GM23338 (cell line): ENCODE data around the gene CCDC61. TPM values are rescaled to one million over a fixed set of nuclear protein-coding genes. Genes with fewer than 3 reads are reported as not detected.

Experiments used
- ATAC-seq: fragments of 200-7000 bp; cut with Tn5 transposase; 3 replicates; pipeline ENCODE4 v1.9.1; 2020
- DNase-seq: peaks from one replicate; pipeline ENCODE4 v3.0.0-alpha.2; 2015; ENCODE audit warnings: low spot score
- H2AFZ ChIP-seq: fragments of 200-600 bp; sonication (generic); 2 replicates; pipeline ENCODE4 v1.8.0; 2016; ENCODE audit warnings: antibody characterized with exemption, mild to moderate bottlenecking, moderate library complexity
- H3F3A ChIP-seq: fragments of 200-600 bp; sonication (generic); replicated peaks from 2 replicates; pipeline ENCODE4 v1.8.0; 2017; ENCODE audit warnings: antibody characterized with exemption, mixed run types, low read depth
- H3K27ac ChIP-seq: fragments of 200-600 bp; sonication (generic); 2 replicates; pipeline ENCODE4 v1.6.1; 2016; ENCODE audit warnings: low read depth
- H3K27me3 ChIP-seq: fragments of 200-600 bp; sonication (generic); 2 replicates; pipeline ENCODE4 v1.8.0; 2016; ENCODE audit warnings: mild to moderate bottlenecking, mixed run types, moderate library complexity; ENCODE audit not compliant: insufficient read depth
- H3K36me3 ChIP-seq: fragments of 200-600 bp; sonication (generic); 2 replicates; pipeline ENCODE4 v1.8.0; 2016; ENCODE audit warnings: mild to moderate bottlenecking; ENCODE audit not compliant: insufficient read depth
- H3K4me1 ChIP-seq: fragments of 200-600 bp; sonication (generic); 2 replicates; pipeline ENCODE4 v1.8.0; 2016; ENCODE audit warnings: mild to moderate bottlenecking, moderate library complexity; ENCODE audit not compliant: insufficient read depth
- H3K4me2 ChIP-seq: fragments of 200-600 bp; sonication (generic); 2 replicates; pipeline ENCODE4 v1.7.1; 2017; ENCODE audit warnings: mixed run types
- H3K4me3 ChIP-seq: fragments of 200-600 bp; sonication (generic); 2 replicates; pipeline ENCODE4 v1.6.1; 2016; ENCODE audit warnings: mixed run types
- H3K79me2 ChIP-seq: fragments of 200-600 bp; sonication (generic); replicated peaks from 2 replicates; pipeline ENCODE4 v1.8.0; 2017; ENCODE audit warnings: mild to moderate bottlenecking; ENCODE audit not compliant: insufficient read depth
- H3K9me2 ChIP-seq: fragments of 200-600 bp; sonication (generic); 2 replicates; pipeline ENCODE4 v1.8.0; 2017; ENCODE audit not compliant: insufficient read depth
- H4K20me1 ChIP-seq: fragments of 200-600 bp; sonication (generic); replicated peaks from 2 replicates; pipeline ENCODE4 v1.8.0; 2017; ENCODE audit warnings: mild to moderate bottlenecking; ENCODE audit not compliant: insufficient read depth
- H3K27ac Mint-ChIP-seq: 2 replicates; pipeline ENCODE4 v1.8.0; 2020; ENCODE audit warnings: inconsistent platforms, mild to moderate bottlenecking, moderate library complexity, mixed read lengths
- H3K27me3 Mint-ChIP-seq: 3 replicates; pipeline ENCODE4 v1.8.0; 2022; ENCODE audit warnings: low read depth, mild to moderate bottlenecking, moderate library complexity, mixed read lengths, inconsistent platforms; ENCODE audit not compliant: insufficient read depth, poor library complexity
- H3K36me3 Mint-ChIP-seq: 3 replicates; pipeline ENCODE4 v1.8.0; 2021; ENCODE audit warnings: low read depth, mild to moderate bottlenecking, inconsistent platforms, moderate library complexity, mixed read lengths
- H3K4me1 Mint-ChIP-seq: 3 replicates; pipeline ENCODE4 v1.8.0; 2020; ENCODE audit warnings: mild to moderate bottlenecking, inconsistent platforms, mixed read lengths
- H3K4me3 Mint-ChIP-seq: 3 replicates; pipeline ENCODE4 v1.8.0; 2021; ENCODE audit warnings: moderate library complexity, mild to moderate bottlenecking, inconsistent platforms, mixed read lengths
- H3K9me3 Mint-ChIP-seq: 3 replicates; pipeline ENCODE4 v1.8.0; 2020; ENCODE audit warnings: moderate library complexity, mild to moderate bottlenecking, inconsistent platforms, mixed read lengths
- CREB1 ChIP-seq: fragments of 250-450 bp; sonication (Bioruptor Pico); IDR thresholded peaks from 2 replicates; pipeline ENCODE4 v1.5.0; 2020; ENCODE audit warnings: low read depth, mild to moderate bottlenecking, moderate library complexity
- EZH2 ChIP-seq: fragments of 200-600 bp; sonication (generic); IDR thresholded peaks from one replicate; pipeline ENCODE4 v1.8.0; 2017; ENCODE audit warnings: antibody characterized with exemption, mild to moderate bottlenecking, low read depth; ENCODE audit not compliant: unreplicated experiment
- EZH2phosphoT487 ChIP-seq: fragments of 200-600 bp; sonication (generic); IDR thresholded peaks from one replicate; pipeline ENCODE4 v1.8.1; 2018; ENCODE audit warnings: antibody characterized with exemption; ENCODE audit not compliant: unreplicated experiment
- JUNB ChIP-seq: IDR thresholded peaks from one replicate; pipeline ENCODE4 v1.6.1; 2016; ENCODE audit warnings: antibody characterized with exemption; ENCODE audit not compliant: unreplicated experiment
- NANOG ChIP-seq: IDR thresholded peaks from 2 replicates; pipeline ENCODE4 v1.6.1; 2016; ENCODE audit warnings: antibody characterized with exemption, borderline replicate concordance
- POLR2AphosphoS5 ChIP-seq: IDR thresholded peaks from 2 replicates; pipeline ENCODE4 v1.6.1; 2016; ENCODE audit warnings: antibody characterized with exemption, low read depth
- STAT1 ChIP-seq: IDR thresholded peaks from one replicate; pipeline ENCODE4 v1.6.1; 2016; ENCODE audit warnings: antibody characterized with exemption; ENCODE audit not compliant: unreplicated experiment
- ZNF114 ChIP-seq: fragments of 250-450 bp; sonication (Bioruptor Pico); IDR thresholded peaks from 2 replicates; pipeline ENCODE4 v1.5.0; 2020; ENCODE audit warnings: mild to moderate bottlenecking, moderate library complexity
- ZNF331 ChIP-seq: fragments of 250-450 bp; sonication (Bioruptor Pico); IDR thresholded peaks from 2 replicates; pipeline ENCODE4 v1.5.0; 2020; ENCODE audit warnings: low read depth, mild to moderate bottlenecking, moderate library complexity
- polyA plus RNA-seq: library from polyadenylated mRNA; unstranded; fragments of >200 nt; fragmentation: Nextera tagmentation; extraction: Ambion mirVana; gene quantifications from 2 replicates; pipeline ENCODE4 v1.2.1, GENCODE V29; 2016
- total RNA-seq: library from RNA; depleted of rRNA; stranded (reverse); fragments of >200 nt; shearing (Covaris generic); gene quantifications from 2 replicates; pipeline ENCODE4 v1.2.3, GENCODE V29; 2014
- TF ChIP-seq, protein P1 (sequence below): fragments of 250-450 bp; sonication (Bioruptor Pico); IDR thresholded peaks from 2 replicates; pipeline ENCODE4 v1.5.0; 2020; ENCODE audit warnings: mild to moderate bottlenecking, moderate library complexity
- TF ChIP-seq, protein P2 (sequence below), 2 experiments: fragments of 200-600 bp in 1 of 2; sonication (generic) in 1 of 2; conservative IDR thresholded peaks; 2 replicates each; pipeline versions ENCODE4 v1.5.1 to v1.6.1; 2016 to 2017; ENCODE audit warnings: antibody characterized with exemption in 2 of 2, low read depth in 2 of 2, mild to moderate bottlenecking in 2 of 2, moderate library complexity in 1 of 2
- TF ChIP-seq, protein P3 (sequence below): IDR thresholded peaks from one replicate; pipeline ENCODE4 v1.6.1; 2018; ENCODE audit warnings: antibody characterized with exemption; ENCODE audit not compliant: unreplicated experiment
- TF ChIP-seq, protein P4 (sequence below): IDR thresholded peaks from 2 replicates; pipeline ENCODE4 v1.6.1; 2016; ENCODE audit warnings: antibody characterized with exemption

The CCDC61 gene
- total and polyA plus RNA-seq, 2 experiments from 2014 or later = 9.8 to 22.4 TPM

DNA sequence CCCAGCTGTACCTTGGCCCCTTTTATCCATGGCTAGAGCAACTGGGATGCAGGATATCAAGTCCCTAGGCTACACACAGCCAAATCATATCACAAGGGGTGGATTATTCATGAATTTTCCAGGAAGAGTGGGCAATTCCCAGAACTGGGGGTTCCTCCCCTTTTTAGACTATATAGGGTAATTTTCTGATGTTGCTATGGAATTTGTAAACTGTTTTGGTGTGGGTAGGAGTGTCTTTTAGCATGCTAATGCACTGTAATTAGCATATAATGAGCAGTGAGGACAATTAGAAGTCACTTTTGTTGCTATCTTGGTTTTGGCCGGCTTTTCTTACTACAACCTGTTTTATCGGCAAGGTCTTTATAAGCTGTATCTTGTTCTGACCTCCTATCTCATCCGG is 63.5 kb downstream of the CCDC61 start:
- Histone ChIP-seq H4K20me1 (no peaks in the 10 kb centered on the region), H3K79me2 (no peaks in the 10 kb centered on the region), H3K27me3 (0 out of 2 replicates have a peak, but pooled peaks cover 3% of the 10 kb centered on the region), H3K36me3 (no peaks in the 10 kb centered on the region), H2AFZ (no peak overlapping the region), H3K27ac (no peak overlapping the region), H3K9me2 (peaks cover 3% of the 10 kb centered on the region; the same call in 1 of the 2 replicates), H3K4me3 (no peak overlapping the region), H3K4me2 (no peak overlapping the region), H3K4me1 (no peaks in the 10 kb centered on the region), H3F3A (no peaks in the 10 kb centered on the region)
- no peak for DNase-seq
- H3K27ac Mint-ChIP-seq = no peak overlapping the region
- H3K36me3 Mint-ChIP-seq = peaks cover 7% of the 10 kb centered on the region; the same call in 1 of the 3 replicates
- H3K9me3 Mint-ChIP-seq = peaks cover 41% of the 10 kb centered on the region
- H3K4me1 Mint-ChIP-seq = no peaks in the 10 kb centered on the region
- no peak for ATAC-seq
- H3K27me3 Mint-ChIP-seq = peaks cover 2% of the 10 kb centered on the region
- TF ChIP-seq CREB1 (no peak), EZH2phosphoT487 (no peak), STAT1 (no peak), ZNF114 (no peak), JUNB (no peak), EZH2 (no peak), NANOG (no peak), ZNF331 (CRISPR knock-in tag) (no peak), POLR2AphosphoS5 (no peak)
- TF ChIP-seq, protein P1, sequence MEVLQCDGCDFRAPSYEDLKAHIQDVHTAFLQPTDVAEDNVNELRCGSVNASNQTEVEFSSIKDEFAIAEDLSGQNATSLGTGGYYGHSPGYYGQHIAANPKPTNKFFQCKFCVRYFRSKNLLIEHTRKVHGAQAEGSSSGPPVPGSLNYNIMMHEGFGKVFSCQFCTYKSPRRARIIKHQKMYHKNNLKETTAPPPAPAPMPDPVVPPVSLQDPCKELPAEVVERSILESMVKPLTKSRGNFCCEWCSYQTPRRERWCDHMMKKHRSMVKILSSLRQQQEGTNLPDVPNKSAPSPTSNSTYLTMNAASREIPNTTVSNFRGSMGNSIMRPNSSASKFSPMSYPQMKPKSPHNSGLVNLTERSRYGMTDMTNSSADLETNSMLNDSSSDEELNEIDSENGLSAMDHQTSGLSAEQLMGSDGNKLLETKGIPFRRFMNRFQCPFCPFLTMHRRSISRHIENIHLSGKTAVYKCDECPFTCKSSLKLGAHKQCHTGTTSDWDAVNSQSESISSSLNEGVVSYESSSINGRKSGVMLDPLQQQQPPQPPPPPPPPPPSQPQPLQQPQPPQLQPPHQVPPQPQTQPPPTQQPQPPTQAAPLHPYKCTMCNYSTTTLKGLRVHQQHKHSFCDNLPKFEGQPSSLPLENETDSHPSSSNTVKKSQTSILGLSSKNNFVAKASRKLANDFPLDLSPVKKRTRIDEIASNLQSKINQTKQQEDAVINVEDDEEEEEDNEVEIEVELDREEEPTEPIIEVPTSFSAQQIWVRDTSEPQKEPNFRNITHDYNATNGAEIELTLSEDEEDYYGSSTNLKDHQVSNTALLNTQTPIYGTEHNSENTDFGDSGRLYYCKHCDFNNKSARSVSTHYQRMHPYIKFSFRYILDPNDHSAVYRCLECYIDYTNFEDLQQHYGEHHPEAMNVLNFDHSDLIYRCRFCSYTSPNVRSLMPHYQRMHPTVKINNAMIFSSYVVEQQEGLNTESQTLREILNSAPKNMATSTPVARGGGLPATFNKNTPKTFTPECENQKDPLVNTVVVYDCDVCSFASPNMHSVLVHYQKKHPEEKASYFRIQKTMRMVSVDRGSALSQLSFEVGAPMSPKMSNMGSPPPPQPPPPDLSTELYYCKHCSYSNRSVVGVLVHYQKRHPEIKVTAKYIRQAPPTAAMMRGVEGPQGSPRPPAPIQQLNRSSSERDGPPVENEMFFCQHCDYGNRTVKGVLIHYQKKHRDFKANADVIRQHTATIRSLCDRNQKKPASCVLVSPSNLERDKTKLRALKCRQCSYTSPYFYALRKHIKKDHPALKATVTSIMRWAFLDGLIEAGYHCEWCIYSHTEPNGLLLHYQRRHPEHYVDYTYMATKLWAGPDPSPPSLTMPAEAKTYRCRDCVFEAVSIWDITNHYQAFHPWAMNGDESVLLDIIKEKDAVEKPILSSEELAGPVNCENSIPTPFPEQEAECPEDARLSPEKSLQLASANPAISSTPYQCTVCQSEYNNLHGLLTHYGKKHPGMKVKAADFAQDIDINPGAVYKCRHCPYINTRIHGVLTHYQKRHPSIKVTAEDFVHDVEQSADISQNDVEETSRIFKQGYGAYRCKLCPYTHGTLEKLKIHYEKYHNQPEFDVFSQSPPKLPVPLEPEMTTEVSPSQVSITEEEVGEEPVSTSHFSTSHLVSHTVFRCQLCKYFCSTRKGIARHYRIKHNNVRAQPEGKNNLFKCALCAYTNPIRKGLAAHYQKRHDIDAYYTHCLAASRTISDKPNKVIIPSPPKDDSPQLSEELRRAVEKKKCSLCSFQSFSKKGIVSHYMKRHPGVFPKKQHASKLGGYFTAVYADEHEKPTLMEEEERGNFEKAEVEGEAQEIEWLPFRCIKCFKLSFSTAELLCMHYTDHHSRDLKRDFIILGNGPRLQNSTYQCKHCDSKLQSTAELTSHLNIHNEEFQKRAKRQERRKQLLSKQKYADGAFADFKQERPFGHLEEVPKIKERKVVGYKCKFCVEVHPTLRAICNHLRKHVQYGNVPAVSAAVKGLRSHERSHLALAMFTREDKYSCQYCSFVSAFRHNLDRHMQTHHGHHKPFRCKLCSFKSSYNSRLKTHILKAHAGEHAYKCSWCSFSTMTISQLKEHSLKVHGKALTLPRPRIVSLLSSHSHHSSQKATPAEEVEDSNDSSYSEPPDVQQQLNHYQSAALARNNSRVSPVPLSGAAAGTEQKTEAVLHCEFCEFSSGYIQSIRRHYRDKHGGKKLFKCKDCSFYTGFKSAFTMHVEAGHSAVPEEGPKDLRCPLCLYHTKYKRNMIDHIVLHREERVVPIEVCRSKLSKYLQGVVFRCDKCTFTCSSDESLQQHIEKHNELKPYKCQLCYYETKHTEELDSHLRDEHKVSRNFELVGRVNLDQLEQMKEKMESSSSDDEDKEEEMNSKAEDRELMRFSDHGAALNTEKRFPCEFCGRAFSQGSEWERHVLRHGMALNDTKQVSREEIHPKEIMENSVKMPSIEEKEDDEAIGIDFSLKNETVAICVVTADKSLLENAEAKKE (CRISPR knock-in tag) = no peak
- TF ChIP-seq, protein P2, sequence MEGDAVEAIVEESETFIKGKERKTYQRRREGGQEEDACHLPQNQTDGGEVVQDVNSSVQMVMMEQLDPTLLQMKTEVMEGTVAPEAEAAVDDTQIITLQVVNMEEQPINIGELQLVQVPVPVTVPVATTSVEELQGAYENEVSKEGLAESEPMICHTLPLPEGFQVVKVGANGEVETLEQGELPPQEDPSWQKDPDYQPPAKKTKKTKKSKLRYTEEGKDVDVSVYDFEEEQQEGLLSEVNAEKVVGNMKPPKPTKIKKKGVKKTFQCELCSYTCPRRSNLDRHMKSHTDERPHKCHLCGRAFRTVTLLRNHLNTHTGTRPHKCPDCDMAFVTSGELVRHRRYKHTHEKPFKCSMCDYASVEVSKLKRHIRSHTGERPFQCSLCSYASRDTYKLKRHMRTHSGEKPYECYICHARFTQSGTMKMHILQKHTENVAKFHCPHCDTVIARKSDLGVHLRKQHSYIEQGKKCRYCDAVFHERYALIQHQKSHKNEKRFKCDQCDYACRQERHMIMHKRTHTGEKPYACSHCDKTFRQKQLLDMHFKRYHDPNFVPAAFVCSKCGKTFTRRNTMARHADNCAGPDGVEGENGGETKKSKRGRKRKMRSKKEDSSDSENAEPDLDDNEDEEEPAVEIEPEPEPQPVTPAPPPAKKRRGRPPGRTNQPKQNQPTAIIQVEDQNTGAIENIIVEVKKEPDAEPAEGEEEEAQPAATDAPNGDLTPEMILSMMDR (conservative IDR thresholded peaks at IDR 0.05; ENCODE audit: low read depth in 2 of 2) = no peak
- TF ChIP-seq, protein P3, sequence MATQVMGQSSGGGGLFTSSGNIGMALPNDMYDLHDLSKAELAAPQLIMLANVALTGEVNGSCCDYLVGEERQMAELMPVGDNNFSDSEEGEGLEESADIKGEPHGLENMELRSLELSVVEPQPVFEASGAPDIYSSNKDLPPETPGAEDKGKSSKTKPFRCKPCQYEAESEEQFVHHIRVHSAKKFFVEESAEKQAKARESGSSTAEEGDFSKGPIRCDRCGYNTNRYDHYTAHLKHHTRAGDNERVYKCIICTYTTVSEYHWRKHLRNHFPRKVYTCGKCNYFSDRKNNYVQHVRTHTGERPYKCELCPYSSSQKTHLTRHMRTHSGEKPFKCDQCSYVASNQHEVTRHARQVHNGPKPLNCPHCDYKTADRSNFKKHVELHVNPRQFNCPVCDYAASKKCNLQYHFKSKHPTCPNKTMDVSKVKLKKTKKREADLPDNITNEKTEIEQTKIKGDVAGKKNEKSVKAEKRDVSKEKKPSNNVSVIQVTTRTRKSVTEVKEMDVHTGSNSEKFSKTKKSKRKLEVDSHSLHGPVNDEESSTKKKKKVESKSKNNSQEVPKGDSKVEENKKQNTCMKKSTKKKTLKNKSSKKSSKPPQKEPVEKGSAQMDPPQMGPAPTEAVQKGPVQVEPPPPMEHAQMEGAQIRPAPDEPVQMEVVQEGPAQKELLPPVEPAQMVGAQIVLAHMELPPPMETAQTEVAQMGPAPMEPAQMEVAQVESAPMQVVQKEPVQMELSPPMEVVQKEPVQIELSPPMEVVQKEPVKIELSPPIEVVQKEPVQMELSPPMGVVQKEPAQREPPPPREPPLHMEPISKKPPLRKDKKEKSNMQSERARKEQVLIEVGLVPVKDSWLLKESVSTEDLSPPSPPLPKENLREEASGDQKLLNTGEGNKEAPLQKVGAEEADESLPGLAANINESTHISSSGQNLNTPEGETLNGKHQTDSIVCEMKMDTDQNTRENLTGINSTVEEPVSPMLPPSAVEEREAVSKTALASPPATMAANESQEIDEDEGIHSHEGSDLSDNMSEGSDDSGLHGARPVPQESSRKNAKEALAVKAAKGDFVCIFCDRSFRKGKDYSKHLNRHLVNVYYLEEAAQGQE = no peak
- TF ChIP-seq, protein P4, sequence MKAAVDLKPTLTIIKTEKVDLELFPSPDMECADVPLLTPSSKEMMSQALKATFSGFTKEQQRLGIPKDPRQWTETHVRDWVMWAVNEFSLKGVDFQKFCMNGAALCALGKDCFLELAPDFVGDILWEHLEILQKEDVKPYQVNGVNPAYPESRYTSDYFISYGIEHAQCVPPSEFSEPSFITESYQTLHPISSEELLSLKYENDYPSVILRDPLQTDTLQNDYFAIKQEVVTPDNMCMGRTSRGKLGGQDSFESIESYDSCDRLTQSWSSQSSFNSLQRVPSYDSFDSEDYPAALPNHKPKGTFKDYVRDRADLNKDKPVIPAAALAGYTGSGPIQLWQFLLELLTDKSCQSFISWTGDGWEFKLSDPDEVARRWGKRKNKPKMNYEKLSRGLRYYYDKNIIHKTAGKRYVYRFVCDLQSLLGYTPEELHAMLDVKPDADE = no peak
- no peak overlapping the region for H3K4me3 Mint-ChIP-seq
